ENCODE data around the gene MED25. TPM values are rescaled to one million over a fixed set of nuclear protein-coding genes. Genes with fewer than 3 reads are reported as not detected.

MED25 gene
- total and polyA plus RNA-seq, 2 of the 4 experiments (the other 2 are of a cell fraction) = 4.7 to 38.5 TPM

DNA sequence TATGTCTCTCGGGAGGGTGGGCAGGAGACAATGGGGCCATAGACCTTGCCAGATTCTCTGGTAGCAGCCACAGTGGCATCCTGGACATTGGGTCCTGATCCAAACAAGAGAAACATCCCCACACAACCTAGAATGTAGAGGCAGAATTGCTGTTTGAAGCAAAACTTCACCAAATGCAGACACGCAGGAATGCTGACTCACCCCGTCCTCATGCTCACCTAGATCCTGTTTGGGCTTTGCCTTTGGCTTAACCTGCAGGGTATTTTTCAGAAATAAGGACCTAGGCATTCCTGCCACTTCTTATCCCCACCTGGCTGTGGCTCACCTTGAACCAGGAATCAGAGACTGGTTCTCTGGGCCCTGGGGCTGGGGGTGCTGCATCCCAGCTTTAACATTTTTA is 66.7 kb downstream of the MED25 start:
- Histone ChIP-seq H3K56ac (ENCODE audit: extremely low read depth, insufficient read depth, low read length) (no peak overlapping the region), H3K27me3 (ENCODE audit: control insufficient read depth, insufficient read depth, low read length) (no peaks in the 10 kb centered on the region), H2BK5ac (ENCODE audit: low read depth, low read length, poor library complexity, severe bottlenecking) (no peak overlapping the region), H3K27ac (ENCODE audit: insufficient read depth, low read length) (no peak overlapping the region), H4K20me1 (ENCODE audit: insufficient read depth, low read length) (no peaks in the 10 kb centered on the region), H3K36me3 (ENCODE audit: control insufficient read depth, insufficient read depth, low read length) (peaks cover 59% of the 10 kb centered on the region), H3K4ac (ENCODE audit: low read depth, low read length) (no peak overlapping the region), H3K18ac (ENCODE audit: low read depth, low read length) (no peak overlapping the region), H3K14ac (replicated peaks; ENCODE audit: low read depth, low read length) (no peak overlapping the region), H3K4me1 (ENCODE audit: control insufficient read depth, insufficient read depth, low read length) (no peaks in the 10 kb centered on the region), H3K9me1 (ENCODE audit: insufficient read depth, low read length) (0 out of 2 replicates have a peak, but pooled peaks cover 4% of the 10 kb centered on the region), H3K9ac (ENCODE audit: low read depth, low read length) (no peak overlapping the region), H3K4me3 (ENCODE audit: insufficient read depth, low read depth, low read length) (no peak overlapping the region), H4K91ac (ENCODE audit: insufficient read depth, low read depth, low read length) (no peak overlapping the region), H3K23ac (ENCODE audit: low read depth, low read length) (no peak overlapping the region), H2AK5ac (ENCODE audit: low read depth, low read length) (no peak overlapping the region), H3K9me3 (ENCODE audit: control insufficient read depth, insufficient read depth, low read length) (peaks cover 6% of the 10 kb centered on the region; the same call in 1 of the 2 replicates), H2BK20ac (ENCODE audit: low read depth, low read length) (no peak overlapping the region), H2AFZ (replicated peaks; ENCODE audit: low read length, poor library complexity) (no peak overlapping the region), H2AK9ac (replicated peaks; ENCODE audit: low read depth, low read length, poor library complexity) (no peak overlapping the region), H2BK15ac (ENCODE audit: low read depth, low read length) (no peak overlapping the region), H2BK120ac (ENCODE audit: low read depth, low read length) (no peak overlapping the region), H3K79me1 (ENCODE audit: low read depth in 1 of 2, low read length in 2 of 2) (peaks cover 0 to 11% of the 10 kb centered on the region in 2 experiments; a peak in 2 of 4 replicates), H4K5ac (ENCODE audit: low read depth, low read length) (no peak overlapping the region), H4K8ac (ENCODE audit: low read depth in 2 of 2, low read length in 2 of 2) (no peak overlapping the region), H3K4me2 (ENCODE audit: low read depth, low read length) (no peak overlapping the region)
- dilution Hi-C loops (cut with HindIII; ENCODE audit: low sequenced_read_pairs, unreplicated experiment) = no loop called here
- intact Hi-C loops (cut with micrococcal nuclease) = no loop called here
- DNase-seq = no peak
- TF ChIP-seq RAD21 (IDR thresholded peaks at IDR 0.05; ENCODE audit: low read length) = no peak
- no peak for TF ChIP-seq MAZ (IDR thresholded peaks at IDR 0.05; ENCODE audit: borderline replicate concordance, low read depth, low read length)
- no peak for TF ChIP-seq RFX5 (IDR thresholded peaks at IDR 0.05; ENCODE audit: low read depth, low read length)
- TF ChIP-seq MXI1 (IDR thresholded peaks at IDR 0.05; ENCODE audit: borderline replicate concordance, low read depth, low read length) = no peak
- no peak for TF ChIP-seq CHD1 (IDR thresholded peaks at IDR 0.05; ENCODE audit: low read depth, low read length)
- TF ChIP-seq POLR2A (IDR thresholded peaks at IDR 0.05; ENCODE audit: low read depth, low read length) = no peak
- TF ChIP-seq RCOR1 (IDR thresholded peaks at IDR 0.05; ENCODE audit: insufficient replicate concordance, low read length) = no peak
- TF ChIP-seq, protein P1, sequence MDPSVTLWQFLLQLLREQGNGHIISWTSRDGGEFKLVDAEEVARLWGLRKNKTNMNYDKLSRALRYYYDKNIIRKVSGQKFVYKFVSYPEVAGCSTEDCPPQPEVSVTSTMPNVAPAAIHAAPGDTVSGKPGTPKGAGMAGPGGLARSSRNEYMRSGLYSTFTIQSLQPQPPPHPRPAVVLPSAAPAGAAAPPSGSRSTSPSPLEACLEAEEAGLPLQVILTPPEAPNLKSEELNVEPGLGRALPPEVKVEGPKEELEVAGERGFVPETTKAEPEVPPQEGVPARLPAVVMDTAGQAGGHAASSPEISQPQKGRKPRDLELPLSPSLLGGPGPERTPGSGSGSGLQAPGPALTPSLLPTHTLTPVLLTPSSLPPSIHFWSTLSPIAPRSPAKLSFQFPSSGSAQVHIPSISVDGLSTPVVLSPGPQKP (IDR thresholded peaks at IDR 0.05; ENCODE audit: borderline replicate concordance, low read depth, low read length) = no peak
- TF ChIP-seq SMC3 (IDR thresholded peaks at IDR 0.05; ENCODE audit: low read depth, low read length) = no peak
- no peak for TF ChIP-seq BHLHE40 (IDR thresholded peaks at IDR 0.05; ENCODE audit: low read depth, low read length)
- TF ChIP-seq USF2 (IDR thresholded peaks at IDR 0.05; ENCODE audit: low read depth, low read length) = no peak
- no peak for TF ChIP-seq MAFK (IDR thresholded peaks at IDR 0.05; ENCODE audit: low read depth, low read length)
- TF ChIP-seq FOS (IDR thresholded peaks at IDR 0.05; ENCODE audit: low read depth, low read length) = no peak
- no peak for TF ChIP-seq CEBPB (IDR thresholded peaks at IDR 0.05; ENCODE audit: low read depth, low read length)
- no peak for TF ChIP-seq CTCF (conservative IDR thresholded peaks at IDR 0.05; ENCODE audit: low read depth, low read length)
- TF ChIP-seq NFE2L2 (IDR thresholded peaks at IDR 0.05; ENCODE audit: low read depth, low read length) = no peak
- no TSS peak for BruUV-seq (replicated peaks)
- CTCF ChIA-PET = no interaction called here
- no peak for ATAC-seq (ENCODE audit: low read depth)
- in situ Hi-C loops (cut with MboI; ENCODE audit: low sequenced_read_pairs) = no loop called here
- POLR2A ChIA-PET (ENCODE audit: unreplicated experiment) = no interaction called here
- WGBS, 2 experiments (ENCODE audit: extremely low coverage in 2 of 2, insufficient read length in 1 of 2) = 94% methylated on average over 2 of the region's 3 CpGs; no CpG with 5 or more reads in 1 of the 2 experiments

Measured in IMR-90 (cell line).